Activated naive CD8-positive, alpha-beta T cell treated with anti-CD3 and anti-CD28 coated beads, Interleukin-2, amount 50 U/mL, for 24 hours (primary cell): ENCODE results near the gene PRR20B.
"Not testable (repeated sequence)": the region's sequence is repeated elsewhere in the genome, so short reads cannot be mapped to it uniquely, and the experiment has no call there.

Experiments
- ATAC-seq: fragments of 150-1000 bp; cut with Tn5 transposase; one replicate; pipeline ENCODE4 v1.10.0; 2021
- DNase-seq: peaks from one replicate; pipeline ENCODE4 v3.0.0; 2021
- H3K27ac Mint-ChIP-seq: one replicate; pipeline ENCODE4 v1.8.0; 2021; ENCODE audit warnings: mild to moderate bottlenecking, mixed read lengths
- H3K27me3 Mint-ChIP-seq: one replicate; pipeline ENCODE4 v1.8.0; 2021; ENCODE audit warnings: mixed read lengths
- H3K36me3 Mint-ChIP-seq: one replicate; pipeline ENCODE4 v1.8.0; 2021; ENCODE audit warnings: low read depth, mixed read lengths
- H3K4me1 Mint-ChIP-seq: one replicate; pipeline ENCODE4 v1.8.0; 2021; ENCODE audit warnings: mixed read lengths
- H3K4me3 Mint-ChIP-seq: one replicate; pipeline ENCODE4 v1.8.0; 2021; ENCODE audit warnings: mild to moderate bottlenecking, moderate library complexity, mixed read lengths
- H3K9me3 Mint-ChIP-seq: one replicate; pipeline ENCODE4 v1.8.0; 2021; ENCODE audit warnings: mixed read lengths

Gene PRR20B

GRCh38 chr13:57147188-57147587, at the start of gene PRR20B:
PRR20B (plus strand) TSS chr13:57147488; CDS start chr13:57147875, 387 bp downstream.
- not testable (repeated sequence) for H3K9me3 Mint-ChIP-seq, H3K4me1 Mint-ChIP-seq, DNase-seq, H3K36me3 Mint-ChIP-seq, H3K27ac Mint-ChIP-seq, ATAC-seq, H3K4me3 Mint-ChIP-seq, H3K27me3 Mint-ChIP-seq

GRCh38 chr13:57114945-57115344, 32.3 kb upstream of the PRR20B start:
- Mint-ChIP-seq H3K4me1 (no peaks in the 10 kb centered on the region), H3K27me3 (no peaks in the 10 kb centered on the region), H3K4me3 (no peak overlapping the region), H3K36me3 (no peaks in the 10 kb centered on the region), H3K9me3 (peaks cover 8% of the 10 kb centered on the region), H3K27ac (no peak overlapping the region)
- ATAC-seq (no peak), DNase-seq (no peak)

- no peaks in the 10 kb centered on the region for H3K4me1 Mint-ChIP-seq
- ATAC-seq (no peak), DNase-seq (no peak)
- no peak overlapping the region for H3K27ac Mint-ChIP-seq
- H3K36me3 Mint-ChIP-seq = no peaks in the 10 kb centered on the region
- H3K4me3 Mint-ChIP-seq = no peak overlapping the region
- H3K9me3 Mint-ChIP-seq = peaks cover 14% of the 10 kb centered on the region
- H3K27me3 Mint-ChIP-seq = no peaks in the 10 kb centered on the region
Measured at GRCh38 chr13:57123681-57124080, 23.6 kb upstream of the PRR20B start.

GRCh38 chr13:57128909-57129308, 18.4 kb upstream of the PRR20B start:
- Mint-ChIP-seq H3K36me3 (no peaks in the 10 kb centered on the region), H3K27ac (no peak overlapping the region), H3K9me3 (peaks cover 7% of the 10 kb centered on the region), H3K4me1 (no peaks in the 10 kb centered on the region), H3K27me3 (no peaks in the 10 kb centered on the region), H3K4me3 (no peak overlapping the region)
- DNase-seq (no peak), ATAC-seq (no peak)

GRCh38 chr13:57136093-57136492, 11.2 kb upstream of the PRR20B start:
- H3K36me3 Mint-ChIP-seq = no peaks in the 10 kb centered on the region
- no peak overlapping the region for H3K27ac Mint-ChIP-seq
- no peak overlapping the region for H3K4me3 Mint-ChIP-seq
- no peak for DNase-seq
- no peaks in the 10 kb centered on the region for H3K27me3 Mint-ChIP-seq
- no peak for ATAC-seq
- no peaks in the 10 kb centered on the region for H3K4me1 Mint-ChIP-seq
- H3K9me3 Mint-ChIP-seq = no peaks in the 10 kb centered on the region

GRCh38 chr13:57137585-57137984, 9.7 kb upstream of the PRR20B start:
- no peaks in the 10 kb centered on the region for H3K4me1 Mint-ChIP-seq
- H3K9me3 Mint-ChIP-seq = no peaks in the 10 kb centered on the region
- no peak overlapping the region for H3K4me3 Mint-ChIP-seq
- H3K27ac Mint-ChIP-seq = no peak overlapping the region
- H3K27me3 Mint-ChIP-seq = no peaks in the 10 kb centered on the region
- DNase-seq (no peak), ATAC-seq (no peak)
- H3K36me3 Mint-ChIP-seq = no peaks in the 10 kb centered on the region

- no peak overlapping the region for H3K27ac Mint-ChIP-seq
- no peaks in the 10 kb centered on the region for H3K9me3 Mint-ChIP-seq
- no peak for DNase-seq
- H3K4me1 Mint-ChIP-seq = no peaks in the 10 kb centered on the region
- no peak for ATAC-seq
- no peaks in the 10 kb centered on the region for H3K36me3 Mint-ChIP-seq
- H3K27me3 Mint-ChIP-seq = no peaks in the 10 kb centered on the region
- H3K4me3 Mint-ChIP-seq = no peak overlapping the region
Measured at GRCh38 chr13:57138988-57139387, 8.3 kb upstream of the PRR20B start.

- not testable (repeated sequence) for H3K9me3 Mint-ChIP-seq, ATAC-seq, H3K4me3 Mint-ChIP-seq, H3K36me3 Mint-ChIP-seq, H3K27ac Mint-ChIP-seq, H3K4me1 Mint-ChIP-seq, H3K27me3 Mint-ChIP-seq, DNase-seq
Measured at GRCh38 chr13:57139781-57140180, 7.5 kb upstream of the PRR20B start.

- not testable (repeated sequence) for ATAC-seq, H3K4me1 Mint-ChIP-seq, H3K36me3 Mint-ChIP-seq
Measured at GRCh38 chr13:57140235-57140968, 6.9 kb upstream of the PRR20B start, which contains the start of gene PRR20A. PRR20A (plus strand) TSS chr13:57140918; CDS start chr13:57141305, 387 bp downstream.

GRCh38 chr13:57148106-57148505, 818 bp downstream of the PRR20B start:
- ATAC-seq, H3K27me3 Mint-ChIP-seq, H3K27ac Mint-ChIP-seq, H3K36me3 Mint-ChIP-seq, DNase-seq, H3K4me3 Mint-ChIP-seq, H3K4me1 Mint-ChIP-seq, H3K9me3 Mint-ChIP-seq: not testable (repeated sequence)

More at GRCh38 chr13:57140235-57140968, 6.9 kb upstream of the PRR20B start, which contains the start of gene PRR20A:
- H3K27me3 Mint-ChIP-seq, DNase-seq, H3K9me3 Mint-ChIP-seq, H3K4me3 Mint-ChIP-seq, H3K27ac Mint-ChIP-seq: not testable (repeated sequence)

GRCh38 chr13:57153761-57154160, 6.5 kb downstream of the PRR20B start, which contains the start of gene PRR20C:
PRR20C (plus strand) TSS chr13:57154061; CDS start chr13:57154448, 387 bp downstream.
- not testable (repeated sequence) for H3K36me3 Mint-ChIP-seq, DNase-seq, H3K9me3 Mint-ChIP-seq, H3K4me3 Mint-ChIP-seq, H3K27me3 Mint-ChIP-seq, H3K27ac Mint-ChIP-seq, ATAC-seq, H3K4me1 Mint-ChIP-seq

- not testable (repeated sequence) for H3K27ac Mint-ChIP-seq, H3K4me3 Mint-ChIP-seq, DNase-seq, H3K36me3 Mint-ChIP-seq, H3K27me3 Mint-ChIP-seq, H3K4me1 Mint-ChIP-seq, ATAC-seq, H3K9me3 Mint-ChIP-seq
Measured at GRCh38 chr13:57160332-57160731, 13.0 kb downstream of the PRR20B start, which contains the start of gene PRR20D. PRR20D (plus strand) TSS chr13:57160632; CDS start chr13:57161019, 387 bp downstream.

GRCh38 chr13:57166897-57167296, 19.6 kb downstream of the PRR20B start, which contains the start of gene PRR20E:
PRR20E (plus strand) TSS chr13:57167197; CDS start chr13:57167584, 387 bp downstream.
- DNase-seq, H3K36me3 Mint-ChIP-seq, ATAC-seq, H3K4me1 Mint-ChIP-seq, H3K9me3 Mint-ChIP-seq, H3K27ac Mint-ChIP-seq, H3K4me3 Mint-ChIP-seq, H3K27me3 Mint-ChIP-seq: not testable (repeated sequence)

- no peaks in the 10 kb centered on the region for H3K27me3 Mint-ChIP-seq
- ATAC-seq (no peak), DNase-seq (no peak)
- H3K4me1 Mint-ChIP-seq = no peaks in the 10 kb centered on the region
- H3K27ac Mint-ChIP-seq = no peak overlapping the region
- H3K36me3 Mint-ChIP-seq = no peaks in the 10 kb centered on the region
- H3K4me3 Mint-ChIP-seq = no peak overlapping the region
- peaks cover 12% of the 10 kb centered on the region for H3K9me3 Mint-ChIP-seq
Measured at GRCh38 chr13:57191667-57192066, 44.4 kb downstream of the PRR20B start.
